ENCODE results near the gene SLC30A3.

DNA sequence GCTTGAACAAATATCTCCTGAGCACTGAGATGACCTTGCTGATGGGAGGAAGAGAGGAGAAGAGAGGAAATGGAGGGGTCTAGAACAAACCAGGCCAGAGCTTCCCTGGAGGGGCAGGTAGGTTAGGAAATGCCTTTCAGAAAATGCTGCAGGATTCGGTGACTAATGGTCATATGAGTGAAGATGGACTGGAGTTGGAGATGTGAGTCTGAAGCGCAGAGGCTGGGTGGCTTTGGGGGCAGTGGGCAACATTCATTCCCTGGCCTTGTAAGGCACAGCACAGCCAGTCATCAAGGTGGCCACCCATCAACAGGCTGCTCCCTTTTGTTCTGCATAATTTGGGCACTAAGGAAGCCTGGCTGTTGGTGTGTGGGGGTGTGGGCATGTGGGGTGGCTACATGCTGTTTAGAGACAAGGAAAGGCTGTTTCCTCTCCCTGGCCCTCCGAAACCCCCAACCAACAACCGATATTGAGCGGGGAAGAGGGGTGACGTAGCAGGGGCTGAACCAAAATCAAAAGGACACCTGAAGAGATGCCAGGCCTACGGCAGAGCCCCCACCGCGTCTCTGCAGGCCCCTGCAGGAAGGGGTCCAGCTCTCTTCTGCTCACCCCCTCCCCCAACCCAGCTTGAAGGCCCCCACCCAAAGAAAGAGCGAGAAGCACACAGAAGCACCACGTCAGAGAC lies 1.5 kb downstream of the SLC30A3 start:
- TF ChIP-seq GABPA (IDR thresholded peaks at IDR 0.05; ENCODE audit: low read depth) (no peak), POLR2A (IDR thresholded peaks at IDR 0.05; ENCODE audit: low read depth, low read length) (no peak), NFYB (IDR thresholded peaks at IDR 0.05; ENCODE audit: insufficient read depth, low read depth, low read length) (no peak), POLR2AphosphoS5 (IDR thresholded peaks at IDR 0.05; ENCODE audit: low read length) (no peak), KLF5 (IDR thresholded peaks at IDR 0.05; ENCODE audit: partially characterized antibody) (no peak)
- TF ChIP-seq, protein P1, sequence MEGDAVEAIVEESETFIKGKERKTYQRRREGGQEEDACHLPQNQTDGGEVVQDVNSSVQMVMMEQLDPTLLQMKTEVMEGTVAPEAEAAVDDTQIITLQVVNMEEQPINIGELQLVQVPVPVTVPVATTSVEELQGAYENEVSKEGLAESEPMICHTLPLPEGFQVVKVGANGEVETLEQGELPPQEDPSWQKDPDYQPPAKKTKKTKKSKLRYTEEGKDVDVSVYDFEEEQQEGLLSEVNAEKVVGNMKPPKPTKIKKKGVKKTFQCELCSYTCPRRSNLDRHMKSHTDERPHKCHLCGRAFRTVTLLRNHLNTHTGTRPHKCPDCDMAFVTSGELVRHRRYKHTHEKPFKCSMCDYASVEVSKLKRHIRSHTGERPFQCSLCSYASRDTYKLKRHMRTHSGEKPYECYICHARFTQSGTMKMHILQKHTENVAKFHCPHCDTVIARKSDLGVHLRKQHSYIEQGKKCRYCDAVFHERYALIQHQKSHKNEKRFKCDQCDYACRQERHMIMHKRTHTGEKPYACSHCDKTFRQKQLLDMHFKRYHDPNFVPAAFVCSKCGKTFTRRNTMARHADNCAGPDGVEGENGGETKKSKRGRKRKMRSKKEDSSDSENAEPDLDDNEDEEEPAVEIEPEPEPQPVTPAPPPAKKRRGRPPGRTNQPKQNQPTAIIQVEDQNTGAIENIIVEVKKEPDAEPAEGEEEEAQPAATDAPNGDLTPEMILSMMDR (IDR thresholded peaks at IDR 0.05 in 2 of 3, conservative IDR thresholded peaks at IDR 0.05 in 1 of 3; ENCODE audit: control insufficient read depth in 2 of 3, extremely low read depth in 1 of 3, insufficient read depth in 1 of 3, low read depth in 3 of 3, low read length in 3 of 3): no peak
- TF ChIP-seq, protein P2, sequence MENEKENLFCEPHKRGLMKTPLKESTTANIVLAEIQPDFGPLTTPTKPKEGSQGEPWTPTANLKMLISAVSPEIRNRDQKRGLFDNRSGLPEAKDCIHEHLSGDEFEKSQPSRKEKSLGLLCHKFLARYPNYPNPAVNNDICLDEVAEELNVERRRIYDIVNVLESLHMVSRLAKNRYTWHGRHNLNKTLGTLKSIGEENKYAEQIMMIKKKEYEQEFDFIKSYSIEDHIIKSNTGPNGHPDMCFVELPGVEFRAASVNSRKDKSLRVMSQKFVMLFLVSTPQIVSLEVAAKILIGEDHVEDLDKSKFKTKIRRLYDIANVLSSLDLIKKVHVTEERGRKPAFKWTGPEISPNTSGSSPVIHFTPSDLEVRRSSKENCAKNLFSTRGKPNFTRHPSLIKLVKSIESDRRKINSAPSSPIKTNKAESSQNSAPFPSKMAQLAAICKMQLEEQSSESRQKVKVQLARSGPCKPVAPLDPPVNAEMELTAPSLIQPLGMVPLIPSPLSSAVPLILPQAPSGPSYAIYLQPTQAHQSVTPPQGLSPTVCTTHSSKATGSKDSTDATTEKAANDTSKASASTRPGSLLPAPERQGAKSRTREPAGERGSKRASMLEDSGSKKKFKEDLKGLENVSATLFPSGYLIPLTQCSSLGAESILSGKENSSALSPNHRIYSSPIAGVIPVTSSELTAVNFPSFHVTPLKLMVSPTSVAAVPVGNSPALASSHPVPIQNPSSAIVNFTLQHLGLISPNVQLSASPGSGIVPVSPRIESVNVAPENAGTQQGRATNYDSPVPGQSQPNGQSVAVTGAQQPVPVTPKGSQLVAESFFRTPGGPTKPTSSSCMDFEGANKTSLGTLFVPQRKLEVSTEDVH (IDR thresholded peaks at IDR 0.05; ENCODE audit: low read depth, partially characterized antibody): no peak

All from GM12878 (cell line).